ENCODE data around the gene POMP.

DNA sequence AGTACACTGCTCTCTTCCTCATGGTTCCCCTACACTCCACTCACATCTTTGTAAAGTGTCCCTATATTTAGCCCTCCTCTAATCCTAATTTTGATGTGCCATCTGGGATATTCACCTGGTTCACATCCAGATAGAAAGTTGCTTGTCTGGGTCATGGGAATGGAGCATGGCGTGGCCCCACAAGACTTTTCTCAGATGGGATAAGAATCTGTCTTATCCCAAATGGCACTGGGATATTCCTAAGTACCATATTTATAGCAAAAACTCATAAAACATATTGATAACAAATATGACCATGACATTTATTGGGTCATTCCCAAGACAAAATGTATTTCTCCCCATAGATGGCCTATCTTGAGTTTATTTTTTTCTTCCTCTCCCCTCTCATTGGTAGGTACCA is 49.5 kb upstream of the POMP start:
- TF ChIP-seq EZH2 (IDR thresholded peaks at IDR 0.05; ENCODE audit: borderline replicate concordance, low read depth, low read length, severe bottlenecking), result no peak
- TF ChIP-seq, protein P1, sequence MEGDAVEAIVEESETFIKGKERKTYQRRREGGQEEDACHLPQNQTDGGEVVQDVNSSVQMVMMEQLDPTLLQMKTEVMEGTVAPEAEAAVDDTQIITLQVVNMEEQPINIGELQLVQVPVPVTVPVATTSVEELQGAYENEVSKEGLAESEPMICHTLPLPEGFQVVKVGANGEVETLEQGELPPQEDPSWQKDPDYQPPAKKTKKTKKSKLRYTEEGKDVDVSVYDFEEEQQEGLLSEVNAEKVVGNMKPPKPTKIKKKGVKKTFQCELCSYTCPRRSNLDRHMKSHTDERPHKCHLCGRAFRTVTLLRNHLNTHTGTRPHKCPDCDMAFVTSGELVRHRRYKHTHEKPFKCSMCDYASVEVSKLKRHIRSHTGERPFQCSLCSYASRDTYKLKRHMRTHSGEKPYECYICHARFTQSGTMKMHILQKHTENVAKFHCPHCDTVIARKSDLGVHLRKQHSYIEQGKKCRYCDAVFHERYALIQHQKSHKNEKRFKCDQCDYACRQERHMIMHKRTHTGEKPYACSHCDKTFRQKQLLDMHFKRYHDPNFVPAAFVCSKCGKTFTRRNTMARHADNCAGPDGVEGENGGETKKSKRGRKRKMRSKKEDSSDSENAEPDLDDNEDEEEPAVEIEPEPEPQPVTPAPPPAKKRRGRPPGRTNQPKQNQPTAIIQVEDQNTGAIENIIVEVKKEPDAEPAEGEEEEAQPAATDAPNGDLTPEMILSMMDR (IDR thresholded peaks at IDR 0.05; ENCODE audit: borderline replicate concordance, extremely low read depth, low read length, poor library complexity, severe bottlenecking), result no peak

All from DND-41 (cell line).